ENCODE measurements around the gene CT45A1.

- TF ChIP-seq EZH2phosphoT487 (IDR thresholded peaks at IDR 0.05; ENCODE audit: insufficient read depth, low read depth) (no peak), EZH2 (IDR thresholded peaks at IDR 0.05; ENCODE audit: insufficient read depth, poor library complexity, severe bottlenecking) (no peak)
These were observed 5.6 kb upstream of the CT45A1 start for GRCh38 chrX:135707880-135708279.

Measured in GM23248 (cell line).